ENCODE measurements around the gene CNDP1.
"Not testable (repeated sequence)": the region's sequence is repeated elsewhere in the genome, so short reads cannot be mapped to it uniquely, and the experiment has no call there.

Gene CNDP1

GRCh38 chr18:74549591-74550104 is 15.3 kb downstream of the CNDP1 start:
- DNase-seq: no peak

GRCh38 chr18:74550886-74551285 is 16.6 kb downstream of the CNDP1 start:
- no peak for DNase-seq

GRCh38 chr18:74551452-74551851 is 17.2 kb downstream of the CNDP1 start:
- no peak for DNase-seq

- peak; percentile 75 for DNase-seq
Observed at GRCh38 chr18:74551936-74552555, 17.7 kb downstream of the CNDP1 start.

- no peak for DNase-seq
Observed at GRCh38 chr18:74556126-74556525, 21.8 kb downstream of the CNDP1 start.

- no peak for DNase-seq
Observed at GRCh38 chr18:74558096-74558495, 23.8 kb downstream of the CNDP1 start.

- no peak for DNase-seq
Observed at GRCh38 chr18:74562131-74562730, 27.9 kb downstream of the CNDP1 start.

GRCh38 chr18:74562775-74563174 is 28.5 kb downstream of the CNDP1 start:
- DNase-seq: no peak

GRCh38 chr18:74563999-74564398 is 29.7 kb downstream of the CNDP1 start:
- DNase-seq: no peak

- not testable (repeated sequence) for DNase-seq
Observed at GRCh38 chr18:74565164-74565563, 30.9 kb downstream of the CNDP1 start.

- not testable (repeated sequence) for DNase-seq
Observed at GRCh38 chr18:74565993-74566392, 31.7 kb downstream of the CNDP1 start.

- DNase-seq: no peak
Observed at GRCh38 chr18:74567822-74568221, 33.5 kb downstream of the CNDP1 start.

- DNase-seq: no peak
Observed at GRCh38 chr18:74569401-74569800, 35.1 kb downstream of the CNDP1 start.

- DNase-seq: no peak
Observed at GRCh38 chr18:74570266-74570665, 36.0 kb downstream of the CNDP1 start.

- no peak for DNase-seq
Observed at GRCh38 chr18:74571895-74572680, 37.8 kb downstream of the CNDP1 start.

GRCh38 chr18:74573053-74573452 is 38.8 kb downstream of the CNDP1 start:
- DNase-seq: no peak

GRCh38 chr18:74574916-74575315 is 40.6 kb downstream of the CNDP1 start:
- no peak for DNase-seq

GRCh38 chr18:74577019-74577418 is 42.7 kb downstream of the CNDP1 start:
- no peak for DNase-seq

- no peak for DNase-seq
Observed at GRCh38 chr18:74579496-74580065, 45.3 kb downstream of the CNDP1 start.

GRCh38 chr18:74582642-74583041 is 48.3 kb downstream of the CNDP1 start:
- no peak for DNase-seq

GRCh38 chr18:74587441-74587840 is 53.1 kb downstream of the CNDP1 start:
- DNase-seq: no peak

- no peak for DNase-seq
Observed at GRCh38 chr18:74589021-74589420, 54.7 kb downstream of the CNDP1 start.

GRCh38 chr18:74589811-74590210 is 55.5 kb downstream of the CNDP1 start:
- DNase-seq: no peak

GRCh38 chr18:74590671-74591070 is 56.4 kb downstream of the CNDP1 start:
- no peak for DNase-seq

Data from HCEC 1CT (cell line).